AG09309 (cell line): ENCODE data around the gene RPA3.

ENCODE experiments used
- DNase-seq: peaks from one replicate; pipeline ENCODE4 v3.0.0-alpha.2; 2010; ENCODE audit warnings: low read depth
- H3K4me3 ChIP-seq: 2 replicates; pipeline ENCODE4 v1.5.1; 2011; ENCODE audit warnings: mild to moderate bottlenecking, low read depth, low read length, moderate library complexity; ENCODE audit not compliant: control insufficient read depth
- TF ChIP-seq, protein P1 (sequence below): IDR thresholded peaks from 2 replicates; pipeline ENCODE4 v1.5.1; 2011; ENCODE audit warnings: mild to moderate bottlenecking, low read depth, low read length, inconsistent platforms; ENCODE audit not compliant: insufficient read depth, control insufficient read depth; ENCODE audit errors: missing control alignments

RPA3 gene

DNA sequence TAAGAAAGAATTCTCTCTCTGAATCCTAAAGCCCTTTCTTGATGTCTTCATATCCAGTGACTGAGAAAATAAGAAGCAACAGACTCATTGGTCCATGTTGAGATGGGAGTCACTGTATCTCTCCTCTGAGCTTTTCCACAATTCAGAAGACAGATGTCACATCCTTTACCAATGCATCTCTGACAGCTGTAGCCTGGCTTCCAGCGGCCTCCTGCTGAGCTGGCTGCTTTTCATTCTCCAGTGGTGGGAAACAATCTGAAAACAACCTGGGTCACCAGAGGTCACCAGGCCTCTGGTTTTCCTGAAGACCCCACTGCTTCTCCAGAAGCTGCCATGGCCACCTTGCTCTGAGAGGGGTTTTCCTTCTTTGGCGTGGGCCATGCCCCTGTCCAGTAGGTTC lies 18.3 kb upstream of the RPA3 start:
- TF ChIP-seq, protein P1, sequence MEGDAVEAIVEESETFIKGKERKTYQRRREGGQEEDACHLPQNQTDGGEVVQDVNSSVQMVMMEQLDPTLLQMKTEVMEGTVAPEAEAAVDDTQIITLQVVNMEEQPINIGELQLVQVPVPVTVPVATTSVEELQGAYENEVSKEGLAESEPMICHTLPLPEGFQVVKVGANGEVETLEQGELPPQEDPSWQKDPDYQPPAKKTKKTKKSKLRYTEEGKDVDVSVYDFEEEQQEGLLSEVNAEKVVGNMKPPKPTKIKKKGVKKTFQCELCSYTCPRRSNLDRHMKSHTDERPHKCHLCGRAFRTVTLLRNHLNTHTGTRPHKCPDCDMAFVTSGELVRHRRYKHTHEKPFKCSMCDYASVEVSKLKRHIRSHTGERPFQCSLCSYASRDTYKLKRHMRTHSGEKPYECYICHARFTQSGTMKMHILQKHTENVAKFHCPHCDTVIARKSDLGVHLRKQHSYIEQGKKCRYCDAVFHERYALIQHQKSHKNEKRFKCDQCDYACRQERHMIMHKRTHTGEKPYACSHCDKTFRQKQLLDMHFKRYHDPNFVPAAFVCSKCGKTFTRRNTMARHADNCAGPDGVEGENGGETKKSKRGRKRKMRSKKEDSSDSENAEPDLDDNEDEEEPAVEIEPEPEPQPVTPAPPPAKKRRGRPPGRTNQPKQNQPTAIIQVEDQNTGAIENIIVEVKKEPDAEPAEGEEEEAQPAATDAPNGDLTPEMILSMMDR = no peak
- DNase-seq = no peak
- H3K4me3 ChIP-seq = no peak overlapping the region

DNA sequence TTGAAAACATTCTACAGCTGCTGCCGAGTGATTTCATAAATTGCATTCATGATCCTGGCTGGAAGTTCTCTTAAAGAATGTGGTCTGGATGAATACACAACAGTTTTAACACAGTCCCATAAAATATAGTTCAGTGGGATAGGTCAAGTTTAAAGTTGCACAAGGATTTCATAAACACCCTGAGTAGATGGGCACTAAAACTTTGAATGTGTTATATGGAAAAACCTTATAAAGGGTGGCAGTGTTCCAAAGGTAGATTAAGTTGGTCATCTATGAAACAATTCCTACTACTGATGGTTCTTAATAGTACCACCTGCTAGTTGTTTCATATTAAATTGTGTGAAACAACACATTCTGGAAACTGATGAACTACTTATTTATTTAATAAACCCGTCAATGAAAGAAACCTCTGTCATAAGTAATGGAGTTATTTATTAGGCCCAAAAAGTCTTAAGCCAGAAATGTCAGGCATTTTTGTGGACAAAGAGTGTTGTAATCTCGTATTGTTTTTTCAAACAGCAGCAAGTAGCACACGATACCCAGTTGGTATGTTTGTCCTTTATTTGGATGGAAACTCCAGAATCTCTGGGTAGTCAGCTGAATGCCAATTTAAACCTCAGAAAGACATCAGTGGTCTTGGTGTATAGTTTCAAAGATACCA lies 14.3 kb upstream of the RPA3 start:
- H3K4me3 ChIP-seq = no peak overlapping the region
- TF ChIP-seq, protein P1 = no peak
- DNase-seq = peak; percentile 88

DNA sequence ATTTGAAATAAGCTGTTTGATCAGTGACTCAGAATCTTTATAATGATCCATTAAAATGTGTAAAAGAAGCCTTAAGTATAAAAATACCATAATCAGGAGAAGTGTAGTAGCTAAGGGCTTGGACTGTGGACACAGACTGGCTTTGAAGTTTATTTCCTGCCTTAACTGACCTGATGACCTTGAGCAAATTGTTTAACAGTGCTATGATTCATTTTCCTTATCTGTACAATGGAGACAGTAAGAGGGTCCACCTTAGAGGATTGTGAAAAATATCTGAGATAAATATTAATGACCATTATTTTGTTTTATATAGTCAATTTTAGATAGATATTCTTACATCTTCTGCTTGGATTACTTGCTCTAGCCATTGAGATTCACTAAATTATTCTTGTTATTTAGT lies 13.3 kb upstream of the RPA3 start:
- TF ChIP-seq, protein P1 = no peak
- no peak for DNase-seq
- no peak overlapping the region for H3K4me3 ChIP-seq

DNA sequence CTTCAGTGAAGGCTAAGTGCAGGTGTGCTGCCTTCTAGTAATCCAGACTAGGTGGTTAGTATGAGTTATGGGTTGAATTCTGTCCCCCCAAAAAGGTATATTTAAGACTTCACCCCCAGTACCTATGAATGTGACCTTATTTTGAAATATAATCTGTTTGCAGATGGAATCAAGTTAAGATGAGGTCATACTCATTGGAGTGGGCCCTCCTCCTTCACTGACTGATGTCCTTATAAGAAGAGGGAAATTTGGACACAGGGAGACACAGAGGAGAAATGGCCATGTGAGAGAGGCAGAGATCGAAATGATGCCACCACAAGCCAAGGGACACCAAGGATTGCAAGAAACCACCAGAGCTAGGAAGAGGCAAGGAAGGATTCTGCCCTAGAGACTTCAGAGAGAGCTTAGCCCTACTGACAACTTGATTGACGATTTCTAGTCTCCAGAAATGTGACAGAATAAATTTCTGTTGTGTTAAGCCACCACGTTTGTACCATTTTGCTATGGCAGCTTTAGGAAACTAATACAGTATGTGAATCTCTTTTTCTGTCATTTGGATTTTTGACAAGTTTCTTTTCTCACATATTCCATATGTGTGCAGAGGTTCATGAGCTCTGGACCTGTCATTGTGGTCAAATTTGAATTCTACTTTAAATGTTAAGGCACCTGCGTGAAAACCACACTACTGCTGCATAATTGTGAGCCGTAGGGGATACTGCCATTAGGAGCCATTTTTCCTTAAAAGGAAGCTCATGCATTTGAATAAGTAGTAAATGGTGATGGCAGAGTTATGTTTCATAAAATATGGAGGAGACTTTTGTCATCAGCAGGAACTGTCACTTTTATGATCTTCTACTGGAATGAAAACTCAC lies 2.6 kb upstream of the RPA3 start:
- TF ChIP-seq, protein P1 = no peak
- DNase-seq = no peak
- no peak overlapping the region for H3K4me3 ChIP-seq

DNA sequence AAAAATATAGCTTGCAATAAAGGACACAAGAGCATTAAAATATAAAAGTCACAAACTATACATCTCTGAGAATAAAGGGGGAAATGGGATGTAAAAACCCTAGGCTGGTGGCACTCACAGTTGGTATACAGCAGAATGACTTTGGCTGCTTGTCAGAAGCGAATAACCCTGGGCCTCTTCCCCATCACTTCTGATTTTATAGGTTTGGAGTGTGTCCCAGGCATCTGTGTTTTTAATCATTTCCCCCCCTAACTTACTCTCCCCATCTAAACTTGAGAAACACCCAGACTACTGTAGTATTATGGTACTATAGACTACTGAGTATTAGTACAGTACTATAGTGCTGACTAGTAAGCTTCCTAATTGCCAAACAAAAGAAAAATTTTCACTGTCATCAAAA lies 1.8 kb upstream of the RPA3 start:
- TF ChIP-seq, protein P1 = no peak
- H3K4me3 ChIP-seq = no peak overlapping the region
- no peak for DNase-seq

DNA sequence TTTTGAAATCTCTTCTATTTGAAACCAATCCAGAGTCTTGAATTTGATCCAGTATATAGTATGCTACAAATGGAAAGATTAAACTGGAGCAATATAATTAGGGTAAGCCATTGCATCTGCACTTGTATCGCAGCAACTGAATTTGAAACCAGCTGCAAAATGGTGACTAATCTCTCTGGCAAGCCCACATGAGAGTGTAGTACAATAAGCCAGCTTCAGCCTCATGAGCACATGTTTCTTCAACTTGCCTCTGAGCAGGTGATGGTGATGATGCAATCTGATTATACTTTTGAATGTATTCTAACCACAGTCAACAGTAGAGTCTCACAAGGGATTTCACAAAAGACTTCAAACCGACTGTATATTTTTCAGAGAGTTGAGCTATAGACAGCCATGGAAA lies 829 bp upstream of the RPA3 start:
- TF ChIP-seq, protein P1 = no peak
- no peak overlapping the region for H3K4me3 ChIP-seq
- peak; percentile 83 for DNase-seq
